Stimulated activated CD4-positive, alpha-beta T cell treated with anti-CD3 and anti-CD28 coated beads, Interleukin-15, amount 100 ng/mL, for 48 hours (primary cell): Measurements from ENCODE around the gene LIPA.
"Not testable (repeated sequence)": the region's sequence is repeated elsewhere in the genome, so short reads cannot be mapped to it uniquely, and the experiment has no call there.

Experiments
- DNase-seq, 2 donors: peaks; one replicate each; pipeline ENCODE4 v3.0.0-alpha.2; 2020; ENCODE audit warnings: low read depth in 2 of 2

Gene LIPA

DNA sequence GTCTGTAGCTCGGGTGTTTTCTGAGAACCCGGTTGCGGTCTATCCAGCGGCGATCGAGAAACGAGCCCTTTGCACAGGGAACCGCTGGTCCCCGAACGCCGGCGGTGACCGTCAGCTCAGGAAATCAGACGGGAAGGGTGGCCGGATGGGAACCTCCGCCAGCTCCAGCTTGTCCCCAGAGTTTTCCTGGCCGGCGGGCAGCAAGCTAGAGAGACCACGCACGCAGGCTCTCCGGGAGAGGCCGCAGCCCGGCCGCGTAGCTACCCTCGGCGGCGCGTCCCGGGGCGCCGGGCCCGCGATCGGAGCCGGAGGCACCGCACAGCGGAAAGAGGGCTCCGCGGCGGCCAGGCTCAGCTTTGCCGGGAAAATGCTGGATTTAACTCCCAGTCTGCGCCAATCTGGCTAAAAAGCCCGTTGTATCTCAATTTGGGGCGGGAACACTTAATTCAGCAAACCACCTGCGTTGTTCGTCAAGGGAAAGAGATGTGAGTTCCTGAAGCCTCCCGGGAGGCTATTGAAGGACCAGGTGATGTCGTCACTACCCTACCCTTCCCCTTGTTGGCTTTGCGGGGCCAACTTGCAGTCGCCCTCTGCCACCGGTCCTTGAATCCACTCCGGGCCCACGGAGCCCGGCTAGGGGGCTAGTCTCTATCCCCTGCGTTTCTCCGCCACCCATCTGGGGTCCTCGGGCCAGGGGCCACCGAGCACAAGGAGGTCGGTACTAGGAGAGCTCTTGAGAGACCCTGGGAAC is 43.6 kb downstream of the LIPA start:
- DNase-seq, result no peak

DNA sequence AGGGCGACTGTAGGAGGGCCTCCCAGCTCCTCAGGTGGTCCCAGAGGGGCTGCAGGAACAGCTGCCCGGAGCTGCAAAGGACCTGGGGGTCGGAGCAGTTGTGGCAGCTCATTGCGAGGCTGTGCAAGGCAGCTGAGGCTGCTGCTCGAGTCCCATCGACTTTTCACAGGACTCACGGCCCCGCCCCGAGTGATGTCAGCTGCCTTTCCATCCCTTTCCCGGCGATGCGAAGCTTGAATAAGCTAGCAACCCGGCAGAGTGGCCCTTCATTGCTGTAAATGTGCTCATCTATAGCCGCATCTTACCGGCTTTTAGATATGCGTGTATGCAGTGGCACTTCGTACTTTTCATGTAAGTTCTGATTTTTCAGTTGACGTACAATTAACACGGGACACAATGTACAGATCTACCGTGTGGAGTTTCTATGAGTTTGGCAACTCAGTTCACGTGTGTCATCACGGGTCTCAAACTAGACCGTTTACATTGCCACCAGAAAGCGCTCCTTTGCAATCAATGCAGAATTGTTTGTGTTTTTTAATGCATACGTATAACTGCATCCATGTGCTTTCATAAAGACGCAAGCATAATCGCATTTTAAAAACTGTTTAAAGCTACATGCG is 44.3 kb downstream of the LIPA start, which contains the start of gene CH25H:
Gene CH25H, minus strand, starts transcription at position 137 of the 620 bp plus-strand sequence. Its CDS starts 25 bp downstream, at position 112.
- DNase-seq, result peak in 1 of 2 donors; percentile 46

DNA sequence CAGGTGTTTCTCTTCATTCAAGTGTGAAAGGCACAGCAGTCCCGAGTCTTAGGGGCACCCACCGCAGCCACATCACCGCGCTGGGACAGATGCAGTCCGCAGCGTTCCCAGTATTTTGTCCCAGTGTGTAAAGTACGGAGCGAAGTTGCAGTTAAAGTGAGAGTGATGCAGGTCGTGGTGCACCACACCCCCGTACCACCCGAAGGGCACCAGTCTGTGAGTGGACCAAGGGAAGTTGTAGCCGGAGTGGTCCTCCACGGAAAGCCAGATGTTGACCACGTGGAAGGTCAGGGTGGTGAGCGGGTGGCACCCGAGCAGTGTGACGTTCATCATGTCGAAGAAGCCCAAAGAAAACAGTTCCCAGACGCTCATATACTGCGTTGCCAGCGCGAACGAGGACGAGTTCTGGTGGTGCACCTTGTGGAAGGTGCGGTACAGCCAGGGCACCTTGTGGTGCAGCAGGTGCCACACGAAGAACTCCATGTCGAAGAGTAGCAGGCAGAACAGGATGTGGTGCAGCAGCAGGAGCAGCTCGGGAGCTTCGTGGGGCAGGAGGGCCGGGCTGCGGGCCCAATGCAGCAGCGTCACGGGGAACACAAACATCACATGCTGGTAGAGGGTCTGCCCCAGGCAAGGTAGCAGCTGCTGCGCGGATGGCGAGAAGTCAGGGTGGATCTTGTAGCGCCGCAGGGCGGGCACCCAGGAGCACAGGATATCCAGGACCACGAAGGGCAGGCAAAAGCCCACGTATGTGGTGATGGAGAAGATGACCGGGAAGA is 45.0 kb downstream of the LIPA start:
- no peak for DNase-seq

DNA sequence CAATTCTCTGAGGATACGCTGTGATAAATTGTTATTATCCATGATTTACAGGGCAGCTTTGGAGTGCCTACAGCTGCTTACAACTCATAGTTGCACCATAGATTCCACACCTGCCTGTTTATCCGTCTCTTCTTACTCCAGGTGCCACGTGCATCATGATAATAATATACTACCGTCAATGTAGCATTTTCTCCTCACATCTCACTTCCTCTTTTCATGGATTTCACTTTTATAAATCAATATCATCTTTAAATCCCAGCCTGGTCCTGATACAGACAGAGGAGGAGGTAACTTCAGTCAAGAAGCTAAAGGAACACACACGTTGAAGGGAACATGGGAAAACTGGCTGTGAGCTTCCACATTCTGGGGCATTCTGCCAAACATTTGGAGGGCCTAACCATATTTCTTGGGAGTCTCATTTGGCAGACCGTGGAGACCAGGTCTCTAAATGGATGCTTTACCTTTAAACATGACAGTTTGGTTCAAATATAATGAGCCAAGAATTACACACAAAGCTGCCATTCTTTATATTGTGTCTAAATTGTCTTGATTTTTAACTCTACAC is 46.9 kb downstream of the LIPA start:
- no peak for DNase-seq

DNA sequence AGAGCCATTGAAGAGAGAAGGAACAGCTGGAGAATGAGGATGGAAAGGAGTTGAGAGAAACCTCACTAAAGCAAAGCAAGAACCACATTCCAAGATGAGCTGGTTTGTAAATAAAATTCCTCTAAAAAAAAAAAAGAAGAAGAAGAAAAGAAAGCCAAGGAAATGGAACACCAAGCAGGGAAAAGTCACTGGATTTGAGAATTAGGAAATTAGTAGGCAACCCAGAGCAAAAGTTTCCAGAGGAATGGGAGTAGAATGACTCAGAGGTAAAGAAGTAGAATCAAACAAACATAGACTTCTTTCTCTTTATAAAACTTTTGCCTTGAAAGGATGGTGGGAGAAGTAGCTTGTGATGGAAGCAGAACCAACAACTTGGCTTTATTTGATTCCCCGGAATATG is 48.3 kb downstream of the LIPA start:
- no peak for DNase-seq

DNA sequence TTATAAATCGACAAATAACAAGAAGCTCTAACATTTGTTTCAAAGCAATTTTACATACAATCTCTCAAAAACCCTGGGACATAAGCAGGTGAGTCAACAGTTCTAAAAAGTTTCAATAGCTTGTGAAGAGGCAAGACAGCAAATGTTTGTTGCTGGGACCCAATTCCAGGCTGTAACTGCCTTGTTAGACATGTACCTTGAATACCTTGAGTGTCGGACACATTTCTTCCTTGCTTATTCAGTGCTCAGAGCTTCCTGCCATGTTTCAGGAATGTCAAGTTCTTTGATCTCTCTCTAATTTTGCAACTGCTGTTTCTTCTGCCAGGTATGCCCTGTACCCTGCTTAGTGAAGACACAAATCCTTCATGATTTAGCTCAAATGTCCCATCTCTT is 49.5 kb downstream of the LIPA start:
- no peak for DNase-seq

DNA sequence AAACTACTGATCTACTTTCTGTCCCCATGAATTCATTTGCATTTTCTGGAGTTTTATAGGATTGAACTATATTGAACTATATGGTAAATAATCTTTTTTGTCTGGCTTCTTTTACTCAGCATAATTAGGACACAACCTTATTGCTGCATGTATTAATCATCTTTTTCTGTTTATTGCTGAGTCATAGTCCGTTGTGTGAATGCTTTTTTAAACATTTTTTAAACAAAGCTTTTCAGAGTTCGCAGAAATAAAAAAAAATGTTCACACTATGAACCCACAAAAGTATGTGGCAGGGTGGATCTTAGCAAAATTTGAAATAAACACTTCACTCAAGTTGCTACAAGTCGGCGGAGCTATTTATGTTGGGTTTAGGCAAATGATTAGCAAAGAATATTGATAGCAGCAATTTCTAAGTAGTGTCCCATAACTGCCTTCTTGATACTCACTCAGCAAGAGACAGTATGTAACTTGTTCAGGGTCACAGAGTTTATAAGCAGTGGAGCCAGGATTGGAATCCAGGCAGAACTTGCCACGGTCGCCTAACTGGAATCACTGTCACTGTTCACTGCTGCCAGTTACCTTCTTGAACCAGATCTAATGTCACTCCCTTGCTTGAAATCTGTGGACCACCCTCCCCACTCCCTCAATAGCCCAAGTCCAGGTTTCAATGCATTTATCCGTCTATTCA is 50.1 kb downstream of the LIPA start:
- DNase-seq, result no peak

DNA sequence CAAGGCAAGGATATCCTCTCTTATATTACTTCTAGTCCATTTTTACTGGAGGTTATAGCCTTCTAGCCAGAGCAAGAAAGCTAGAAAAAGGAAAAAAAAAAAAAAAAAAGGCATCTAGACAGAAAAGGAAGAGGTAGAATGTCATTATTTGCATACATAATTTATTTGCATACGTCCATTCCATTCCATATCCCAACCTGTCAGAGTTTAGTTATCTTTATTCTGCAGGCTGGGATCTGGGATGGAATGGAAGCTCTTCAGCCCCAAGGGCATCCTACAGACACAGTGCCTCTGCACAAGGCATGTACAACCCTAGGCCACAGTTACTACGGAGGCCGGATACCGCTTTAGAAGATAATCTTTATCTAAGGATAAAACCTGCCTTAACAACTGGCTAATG is 54.1 kb downstream of the LIPA start:
- no peak for DNase-seq

DNA sequence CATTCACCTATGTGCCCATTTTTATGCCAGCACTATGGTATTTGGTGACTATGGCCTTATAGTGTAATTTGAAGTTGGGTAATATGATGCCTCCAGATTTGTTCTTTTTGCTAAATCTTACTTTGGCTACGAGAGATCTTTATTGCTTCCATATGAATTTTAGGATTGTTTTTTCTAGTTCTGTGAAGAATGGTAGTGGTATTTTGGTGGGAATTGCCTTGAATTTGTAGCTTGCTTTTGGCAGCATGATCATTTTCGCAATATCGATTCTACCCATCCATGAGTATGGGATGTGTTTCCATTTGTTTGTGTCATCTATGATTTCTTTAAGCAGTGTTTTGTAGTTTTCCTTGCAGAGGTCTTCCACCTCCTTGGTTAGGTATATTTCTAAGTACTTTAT is 60.3 kb downstream of the LIPA start:
- not testable (repeated sequence) for DNase-seq

DNA sequence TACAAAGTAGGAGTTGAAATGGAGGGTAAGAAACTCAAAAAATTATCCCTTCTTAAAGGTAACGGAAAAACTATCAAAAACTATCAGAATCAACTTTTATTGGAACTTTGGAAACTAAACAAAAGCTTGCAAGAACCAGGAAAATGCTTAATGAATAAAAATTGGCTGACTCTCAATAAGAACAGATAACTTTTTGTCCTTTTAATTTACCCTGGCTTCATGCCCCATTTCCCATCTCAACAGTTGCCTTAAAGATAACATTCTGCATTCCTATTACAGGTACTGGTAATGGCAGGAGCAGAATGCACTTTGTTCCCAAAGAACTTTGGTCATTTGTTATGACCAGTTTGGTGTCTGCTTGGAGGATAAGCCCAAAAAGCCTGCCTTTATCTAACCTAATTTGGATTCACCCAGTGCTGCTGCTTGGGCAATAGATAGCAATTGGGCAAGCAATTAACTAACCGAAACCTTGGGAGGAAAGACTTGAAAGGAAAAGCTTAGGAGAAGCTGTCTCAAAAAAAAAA is 62.3 kb downstream of the LIPA start:
- no peak for DNase-seq

DNA sequence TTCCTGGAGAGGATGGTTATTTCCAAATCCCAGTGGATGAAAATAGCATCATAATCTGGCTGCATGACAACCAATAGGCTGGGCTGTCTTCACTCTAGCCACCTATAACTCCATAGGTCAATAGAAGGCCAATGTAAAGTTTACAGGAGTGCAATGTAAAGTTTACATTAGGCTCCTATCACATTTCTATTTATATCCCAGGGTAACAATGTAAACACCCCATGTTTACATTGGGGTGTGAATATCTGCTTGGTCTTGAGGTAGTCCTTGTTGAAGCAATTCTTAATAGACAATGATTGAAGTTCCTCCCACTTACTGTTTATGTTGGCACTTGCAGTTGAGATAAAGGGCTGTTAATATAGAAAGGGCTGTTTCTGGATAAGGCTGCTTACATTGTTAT is 65.9 kb downstream of the LIPA start:
- no peak for DNase-seq

DNA sequence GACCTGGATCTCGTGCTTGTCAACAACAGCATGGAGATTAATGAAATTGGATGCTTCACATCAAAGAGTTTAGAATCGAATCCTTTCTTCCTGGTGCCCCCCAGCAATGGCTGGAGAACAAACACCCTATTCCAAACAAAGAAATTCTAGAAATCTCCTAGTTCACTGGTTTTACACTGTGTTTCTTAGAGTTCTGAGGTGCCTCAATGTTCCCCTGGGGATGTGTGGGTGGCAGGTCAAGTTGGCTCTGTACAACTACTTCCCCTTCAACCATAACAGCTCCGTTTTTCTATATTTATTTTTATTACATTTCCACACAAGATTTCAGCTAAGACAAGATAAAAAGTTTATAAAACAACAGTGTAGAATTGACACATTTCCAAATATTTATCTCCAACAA is 66.9 kb downstream of the LIPA start:
- DNase-seq, result no peak

DNA sequence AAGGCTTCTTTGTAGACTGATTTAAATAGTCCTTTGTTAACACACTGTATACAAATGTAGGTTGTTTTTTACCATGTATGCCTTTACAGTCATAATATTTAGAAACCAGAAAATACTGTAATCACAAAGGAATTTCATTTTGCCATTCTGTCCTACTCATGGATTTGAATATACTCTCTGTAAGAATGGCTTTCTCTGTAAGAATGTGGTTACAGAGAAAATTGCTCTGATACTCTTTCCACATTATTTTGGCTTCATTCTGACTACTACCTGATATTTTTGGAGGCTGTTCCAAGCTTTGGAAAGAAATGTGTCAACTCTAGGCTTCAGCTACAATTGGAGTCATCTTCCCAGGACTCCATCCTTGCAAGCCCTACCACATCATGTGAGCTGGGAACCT is 68.0 kb downstream of the LIPA start:
- no peak for DNase-seq

DNA sequence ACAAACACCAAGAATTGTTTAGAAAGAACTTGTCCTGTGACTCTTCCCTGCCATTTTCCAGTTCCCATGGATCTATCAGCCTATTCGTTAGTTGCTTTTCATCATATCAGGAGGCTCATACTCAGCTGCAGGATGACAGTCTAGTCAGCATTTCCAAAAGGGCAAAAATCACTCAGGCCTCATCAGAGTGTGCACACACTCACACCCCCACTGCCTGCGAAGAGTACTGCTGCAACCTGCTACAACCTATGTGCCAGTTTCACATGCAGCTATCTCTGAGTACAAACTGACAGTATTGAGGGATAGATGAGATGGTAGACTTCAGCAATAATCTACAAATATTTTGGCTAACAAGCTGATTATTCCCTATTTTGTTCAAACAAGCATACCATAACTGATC is 68.7 kb downstream of the LIPA start:
- no peak for DNase-seq

DNA sequence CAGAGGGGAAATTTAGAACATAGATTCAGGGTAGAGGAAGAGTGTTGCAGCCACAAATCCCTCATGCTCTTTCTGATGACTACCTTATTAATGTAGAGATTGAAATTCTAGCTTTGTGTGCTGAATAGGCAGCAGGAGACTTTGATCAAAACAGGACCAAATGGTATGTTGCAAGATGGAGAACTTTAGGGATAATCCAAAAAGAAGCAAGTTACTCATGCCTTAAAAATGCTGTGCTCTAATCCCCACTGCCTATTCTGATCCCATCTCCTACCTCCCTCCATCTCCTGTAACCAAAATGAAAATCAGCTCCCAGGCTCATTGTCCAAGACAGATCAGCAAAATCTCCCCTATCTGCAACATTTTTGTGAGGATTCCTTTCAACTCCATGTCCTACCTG is 75.8 kb downstream of the LIPA start:
- DNase-seq, result no peak

DNA sequence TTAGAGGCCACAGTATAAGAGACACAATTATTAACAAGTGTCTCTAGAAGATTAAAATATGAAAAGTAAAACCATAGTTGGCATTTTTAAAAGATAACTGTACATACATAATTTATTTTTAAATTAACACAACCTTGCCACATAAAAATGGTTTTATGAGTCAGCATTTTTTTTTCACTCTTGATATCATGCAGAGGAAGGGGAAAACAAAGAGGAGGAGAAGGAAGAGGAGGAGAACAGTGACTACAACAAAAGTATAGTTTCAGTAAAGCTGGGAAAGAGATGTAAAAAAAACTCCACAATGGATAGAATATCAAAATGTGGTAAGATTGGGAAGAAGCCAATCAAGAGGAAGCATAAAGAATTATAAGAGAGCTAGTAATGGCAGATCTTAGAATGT is 78.5 kb downstream of the LIPA start:
- DNase-seq, result no peak

DNA sequence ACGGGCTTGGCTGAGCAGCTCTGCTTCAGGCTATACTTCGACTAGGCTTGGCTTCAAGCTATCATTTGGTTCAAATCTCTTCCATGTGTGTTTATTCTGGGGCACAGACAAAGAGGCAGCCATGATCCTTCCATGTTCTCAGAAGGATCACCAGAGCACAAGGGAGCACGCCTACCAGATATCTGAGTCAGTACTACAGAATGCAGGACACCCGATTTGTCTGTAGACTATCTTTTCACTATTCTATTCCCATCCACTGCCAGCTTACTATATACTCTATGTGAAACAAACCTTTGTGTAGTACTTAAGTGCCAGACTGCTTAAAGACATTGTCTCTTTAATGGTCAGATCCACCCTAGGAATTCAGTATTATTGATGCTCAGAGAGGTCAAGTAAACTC is 79.6 kb downstream of the LIPA start:
- no peak for DNase-seq

DNA sequence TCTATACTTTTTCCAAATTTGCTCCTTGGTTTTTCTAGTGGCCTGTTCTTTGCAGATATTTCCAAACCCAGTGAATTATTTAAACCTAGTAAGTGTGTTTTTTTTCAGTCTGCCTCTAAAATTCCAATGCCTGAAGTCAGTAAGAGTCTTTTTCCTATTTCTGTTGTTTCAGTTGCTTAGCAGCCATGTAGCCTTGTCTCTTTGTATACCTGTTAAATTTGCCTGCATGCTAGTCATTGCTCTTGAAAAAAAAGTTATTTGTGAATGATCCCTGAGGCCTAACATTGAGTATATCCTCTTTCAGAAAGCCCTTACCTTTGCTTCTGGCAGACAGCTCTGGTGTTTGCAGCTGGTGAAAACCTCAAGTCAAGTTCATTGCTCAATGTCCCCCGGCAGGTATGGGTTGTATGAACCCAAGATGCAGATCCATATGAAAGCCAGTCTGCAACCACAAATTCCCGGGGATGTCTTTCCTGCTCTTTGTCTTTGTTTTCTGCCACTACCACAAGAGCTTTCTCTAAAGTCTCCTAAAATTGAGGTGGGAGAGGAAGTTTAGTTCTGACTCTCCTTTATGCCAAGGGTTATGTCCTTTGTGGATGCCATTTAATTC is 80.2 kb downstream of the LIPA start:
- DNase-seq, result no peak

DNA sequence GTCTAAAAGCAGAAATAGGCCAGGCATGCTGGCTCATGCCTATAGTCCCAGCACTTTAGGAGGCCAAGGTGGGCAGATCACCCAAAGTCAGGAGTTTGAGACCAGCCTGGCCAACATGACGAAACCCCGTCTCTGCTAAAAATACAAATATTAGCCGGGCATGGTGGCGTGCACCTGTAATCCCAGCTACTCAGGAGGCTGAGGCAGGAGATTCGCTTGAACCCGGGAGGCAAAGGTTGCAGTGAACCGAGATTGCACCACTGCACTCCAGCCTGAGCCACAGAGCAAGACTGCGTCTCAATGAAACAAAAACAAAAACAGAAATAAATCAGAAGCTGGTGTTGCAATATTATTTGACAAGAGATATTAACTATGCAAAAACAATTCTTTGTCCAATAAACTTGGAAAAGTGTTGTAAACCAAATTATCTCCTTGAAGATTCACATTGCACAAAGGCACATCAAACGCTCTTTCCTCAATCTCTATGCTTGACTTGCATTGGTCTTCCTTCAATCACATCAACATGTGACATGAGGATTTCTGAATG is 83.1 kb downstream of the LIPA start:
- DNase-seq, result not testable (repeated sequence)

DNA sequence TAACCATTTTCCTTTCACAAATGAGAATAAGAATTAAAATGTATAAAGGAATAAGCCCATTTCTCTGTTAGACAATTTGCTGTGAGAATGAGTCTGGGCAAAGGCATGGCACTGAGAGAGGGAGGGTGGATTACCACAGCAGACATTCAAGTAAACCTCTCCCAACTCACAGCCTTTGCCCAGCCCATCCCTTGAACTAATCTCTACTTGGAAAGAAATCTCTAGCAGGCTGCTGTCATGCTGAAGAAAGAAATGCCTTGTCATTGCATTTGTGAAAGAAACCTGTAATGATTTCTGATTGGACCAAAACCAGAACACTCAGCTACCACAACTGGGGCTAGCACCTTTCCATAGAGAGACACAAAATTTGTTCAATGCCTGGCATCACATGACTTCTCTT is 83.7 kb downstream of the LIPA start:
- no peak for DNase-seq

DNA sequence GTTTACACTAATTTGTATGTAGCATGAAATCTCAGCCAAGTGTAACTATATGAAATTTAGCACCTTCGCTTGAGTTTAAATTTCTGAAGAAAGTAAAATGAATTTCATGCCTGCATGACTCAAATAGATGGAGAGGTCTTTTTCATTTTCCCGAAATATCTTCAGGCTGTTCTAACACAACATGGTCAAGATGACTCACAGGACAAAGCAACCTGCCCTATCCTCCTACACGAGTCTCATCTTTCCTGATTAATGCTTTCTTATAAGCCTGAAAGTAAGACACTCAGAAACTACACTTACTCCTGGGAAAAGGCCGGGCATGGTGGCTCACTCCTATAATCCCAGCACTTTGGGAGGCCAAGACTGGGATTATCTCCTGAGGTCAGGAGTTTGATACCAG is 85.7 kb downstream of the LIPA start:
- DNase-seq, result no peak
